LNCaP clone FGC (cell line): ENCODE measurements around the gene KCNMB1.

Experiments
- DNase-seq: peaks from one replicate; pipeline ENCODE4 v3.0.0-alpha.2; 2011; ENCODE audit warnings: low read depth
- H3K4me3 ChIP-seq: 2 replicates; pipeline ENCODE4 v1.5.1; 2011; ENCODE audit warnings: mild to moderate bottlenecking, low read depth, low read length, control low read depth
- TF ChIP-seq, protein P1 (sequence below): IDR thresholded peaks from 2 replicates; pipeline ENCODE4 v1.5.1; 2012; ENCODE audit warnings: mild to moderate bottlenecking; ENCODE audit not compliant: control insufficient read depth, insufficient read depth; ENCODE audit errors: extremely low read depth

The KCNMB1 gene

DNA sequence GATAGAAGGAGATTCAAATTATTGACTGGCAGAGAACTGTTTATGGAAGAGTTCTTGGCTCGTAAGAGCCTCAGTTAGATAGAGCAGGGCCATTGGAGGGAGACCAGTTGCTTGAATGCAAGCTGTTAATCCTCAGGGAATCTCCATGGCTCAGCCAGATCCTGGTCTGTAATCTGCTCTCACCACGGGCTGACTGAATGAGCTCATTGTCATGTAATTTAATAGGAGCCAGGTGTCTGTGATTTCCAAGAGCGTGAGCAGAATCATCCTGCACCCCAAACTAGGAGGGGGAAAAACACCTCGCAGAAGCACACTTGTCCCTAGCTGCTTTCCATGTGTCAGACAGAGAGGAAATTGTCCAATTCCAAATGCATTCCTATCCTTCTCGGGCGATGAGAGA, 19.1 kb upstream of the KCNMB1 start:
- H3K4me3 ChIP-seq, result no peak overlapping the region
- TF ChIP-seq, protein P1, sequence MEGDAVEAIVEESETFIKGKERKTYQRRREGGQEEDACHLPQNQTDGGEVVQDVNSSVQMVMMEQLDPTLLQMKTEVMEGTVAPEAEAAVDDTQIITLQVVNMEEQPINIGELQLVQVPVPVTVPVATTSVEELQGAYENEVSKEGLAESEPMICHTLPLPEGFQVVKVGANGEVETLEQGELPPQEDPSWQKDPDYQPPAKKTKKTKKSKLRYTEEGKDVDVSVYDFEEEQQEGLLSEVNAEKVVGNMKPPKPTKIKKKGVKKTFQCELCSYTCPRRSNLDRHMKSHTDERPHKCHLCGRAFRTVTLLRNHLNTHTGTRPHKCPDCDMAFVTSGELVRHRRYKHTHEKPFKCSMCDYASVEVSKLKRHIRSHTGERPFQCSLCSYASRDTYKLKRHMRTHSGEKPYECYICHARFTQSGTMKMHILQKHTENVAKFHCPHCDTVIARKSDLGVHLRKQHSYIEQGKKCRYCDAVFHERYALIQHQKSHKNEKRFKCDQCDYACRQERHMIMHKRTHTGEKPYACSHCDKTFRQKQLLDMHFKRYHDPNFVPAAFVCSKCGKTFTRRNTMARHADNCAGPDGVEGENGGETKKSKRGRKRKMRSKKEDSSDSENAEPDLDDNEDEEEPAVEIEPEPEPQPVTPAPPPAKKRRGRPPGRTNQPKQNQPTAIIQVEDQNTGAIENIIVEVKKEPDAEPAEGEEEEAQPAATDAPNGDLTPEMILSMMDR, result no peak
- no peak for DNase-seq

DNA sequence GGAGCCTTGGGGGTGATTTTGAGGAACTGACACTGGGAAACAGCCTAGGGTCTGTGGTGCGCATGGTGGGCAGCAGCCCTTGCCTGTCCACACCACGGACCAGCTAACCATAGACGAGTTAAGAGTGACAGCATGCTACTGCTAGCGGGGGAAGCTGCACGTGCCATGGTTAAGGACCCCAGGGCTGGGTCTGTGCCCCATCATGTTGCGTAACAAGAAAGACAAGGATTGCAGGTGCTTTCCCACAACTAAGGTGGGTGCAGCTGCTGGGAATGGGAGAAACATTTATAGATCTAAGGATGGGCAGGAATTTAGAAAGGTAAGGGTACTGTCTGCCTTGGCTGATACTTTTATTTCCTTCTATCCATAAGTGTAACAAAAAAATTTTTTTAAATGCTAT, 17.9 kb upstream of the KCNMB1 start:
- no peak overlapping the region for H3K4me3 ChIP-seq
- DNase-seq, result no peak
- TF ChIP-seq, protein P1, result no peak

DNA sequence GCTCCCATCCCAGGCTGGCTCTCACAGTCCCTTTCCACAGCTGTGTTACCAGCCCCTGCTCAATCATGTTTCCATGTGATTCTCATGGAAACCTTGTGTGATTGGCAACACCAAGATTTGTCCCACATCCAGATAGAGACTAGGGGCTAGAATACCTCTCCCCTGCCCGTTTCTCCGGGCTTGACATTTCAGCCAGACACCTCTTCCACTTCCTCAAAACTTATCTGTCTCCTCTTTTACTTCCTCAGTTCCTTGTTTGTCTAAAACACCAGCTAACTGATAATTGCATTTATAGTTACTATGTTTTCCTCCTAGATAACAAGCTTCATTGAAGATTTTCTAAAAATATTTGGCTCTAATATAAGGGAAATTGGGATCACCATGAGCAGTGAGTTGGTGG, 16.6 kb upstream of the KCNMB1 start:
- H3K4me3 ChIP-seq, result no peak overlapping the region
- no peak for DNase-seq
- TF ChIP-seq, protein P1, result no peak

DNA sequence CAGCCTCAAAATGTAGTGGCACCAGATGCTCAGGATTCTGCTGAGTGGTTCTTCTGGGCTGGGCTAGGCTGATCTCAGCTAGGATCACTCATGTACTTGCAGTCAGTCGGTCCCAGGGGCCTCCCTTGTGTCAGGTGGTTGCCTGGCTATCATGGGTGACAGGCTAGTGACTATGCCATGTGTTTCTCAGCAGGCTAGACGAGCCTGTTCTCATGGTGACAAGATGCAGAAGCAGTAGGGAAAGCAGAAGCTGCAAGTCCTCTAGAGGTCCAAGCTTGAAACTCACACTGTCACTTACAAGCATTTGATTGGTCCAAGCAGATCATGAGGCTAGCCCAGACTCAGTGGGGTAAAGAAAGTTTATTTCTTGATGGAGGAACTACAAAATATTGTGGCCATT, 15.2 kb upstream of the KCNMB1 start:
- DNase-seq, result no peak
- TF ChIP-seq, protein P1, result no peak
- H3K4me3 ChIP-seq, result no peak overlapping the region

DNA sequence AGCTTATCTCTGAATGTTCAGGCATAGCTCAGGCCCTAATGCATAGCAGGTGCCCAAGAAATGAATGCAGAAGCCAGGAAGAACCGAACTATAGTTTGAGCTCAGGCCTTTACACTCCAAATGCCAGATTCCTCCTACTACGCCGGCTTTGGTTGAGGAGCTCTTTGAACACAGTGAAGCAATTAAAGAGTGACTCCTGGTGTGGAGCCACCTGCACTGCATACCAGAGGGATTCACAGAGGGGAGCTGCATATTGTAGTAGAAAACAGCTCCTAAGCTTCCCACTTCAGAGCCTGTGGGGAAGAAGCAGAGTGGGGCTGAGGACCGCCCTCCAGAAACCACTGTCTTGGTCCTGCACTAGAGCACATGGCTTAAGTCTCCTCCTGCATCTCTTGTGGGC, 14.5 kb upstream of the KCNMB1 start:
- no peak for DNase-seq
- TF ChIP-seq, protein P1, result 0 out of 2 replicates have a peak, but pooled peaks have one; percentile 1
- H3K4me3 ChIP-seq, result no peak overlapping the region

DNA sequence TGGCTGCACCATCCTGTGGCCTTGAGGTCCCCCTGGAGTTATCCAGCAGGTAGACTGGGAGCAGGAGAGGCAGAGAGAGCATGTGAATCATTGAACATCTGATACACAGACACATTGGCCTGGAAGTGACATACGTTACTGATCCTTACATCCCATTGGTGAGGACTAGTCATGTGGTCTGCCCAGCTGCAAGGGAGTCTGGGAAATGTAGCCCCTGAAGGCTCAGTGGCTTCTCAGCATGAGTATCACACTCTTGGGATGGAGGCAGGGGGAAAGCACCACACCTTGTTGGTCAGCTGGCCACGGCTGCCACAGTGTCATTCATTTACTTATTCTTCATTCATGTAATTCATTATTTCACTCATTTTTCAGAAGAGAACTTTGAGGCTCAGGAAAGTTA, 13.3 kb upstream of the KCNMB1 start:
- no peak for DNase-seq
- TF ChIP-seq, protein P1, result no peak
- H3K4me3 ChIP-seq, result no peak overlapping the region

DNA sequence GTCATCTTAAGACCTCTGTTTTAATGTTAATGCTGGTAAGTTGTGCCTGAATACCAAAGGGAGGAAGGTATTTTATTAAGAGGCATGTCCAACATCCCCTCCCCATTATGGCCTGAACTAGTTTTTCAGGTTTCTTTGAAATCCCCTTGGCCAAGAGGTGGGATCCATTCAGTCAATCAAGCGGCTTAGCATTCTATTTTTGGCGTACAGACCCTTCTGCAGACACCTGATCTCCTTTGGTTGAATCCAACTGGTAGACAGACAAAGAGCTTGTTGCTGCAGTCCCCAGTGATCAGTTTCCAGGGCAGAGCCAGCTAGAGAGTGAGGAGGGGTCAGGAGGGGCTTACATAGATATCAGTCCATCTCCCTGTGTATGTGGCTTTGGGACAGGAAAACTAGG, 7.9 kb upstream of the KCNMB1 start:
- TF ChIP-seq, protein P1, result no peak
- no peak for DNase-seq
- no peak overlapping the region for H3K4me3 ChIP-seq
